ENCODE results near the gene FSTL4. TPM values are rescaled to one million over a fixed set of nuclear protein-coding genes. Genes with fewer than 3 reads are reported as not detected.

Gene FSTL4
- polyA plus RNA-seq, 2 donors: 0.67 to 2.1 TPM

DNA sequence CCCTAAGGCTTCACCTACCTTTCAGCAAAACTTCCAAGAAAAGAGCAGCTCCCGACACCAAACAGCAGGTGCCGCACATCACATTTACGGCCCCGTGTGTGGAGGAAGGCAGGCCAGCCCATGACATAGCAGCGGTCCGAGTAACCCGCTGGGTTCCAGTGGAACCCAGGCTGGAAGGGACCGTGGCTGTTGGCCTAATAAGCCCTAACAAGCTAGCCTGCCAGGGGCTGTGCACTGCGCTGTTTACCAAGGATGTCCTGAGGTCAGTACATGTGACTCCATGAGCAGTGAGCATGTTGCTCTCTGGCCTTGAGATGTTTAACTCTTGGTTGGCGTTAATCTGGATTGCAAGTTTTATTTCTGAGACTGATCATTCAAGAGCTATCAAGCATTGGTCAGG lies 131.5 kb downstream of the FSTL4 start:
- H3K27ac ChIP-seq (ENCODE audit: low read depth in 2 of 2, low read length in 1 of 2): no peak overlapping the region
- H3K36me3 ChIP-seq (ENCODE audit: control insufficient read depth in 2 of 2, insufficient read depth in 2 of 2, low read length in 1 of 2): no peaks in the 10 kb centered on the region
- no peaks in the 10 kb centered on the region for H3K27me3 ChIP-seq (ENCODE audit: control insufficient read depth in 1 of 2, insufficient read depth in 2 of 2, low read length in 2 of 2)
- H3K4me1 ChIP-seq (ENCODE audit: control insufficient read depth in 2 of 2, insufficient read depth in 2 of 2, low read length in 1 of 2): peaks cover 0 to 15% of the 10 kb centered on the region in 2 donors
- no peak overlapping the region for H3K4me3 ChIP-seq (ENCODE audit: low read depth in 1 of 2, low read length in 2 of 2)
- WGBS, 2 donors: 89 to 91% methylated on average over 10 of the region's 10 CpGs
- no peaks in the 10 kb centered on the region for H3K9me3 ChIP-seq (ENCODE audit: control insufficient read depth in 2 of 2, insufficient read depth in 1 of 2, low read depth in 1 of 2, low read length in 1 of 2)

DNA sequence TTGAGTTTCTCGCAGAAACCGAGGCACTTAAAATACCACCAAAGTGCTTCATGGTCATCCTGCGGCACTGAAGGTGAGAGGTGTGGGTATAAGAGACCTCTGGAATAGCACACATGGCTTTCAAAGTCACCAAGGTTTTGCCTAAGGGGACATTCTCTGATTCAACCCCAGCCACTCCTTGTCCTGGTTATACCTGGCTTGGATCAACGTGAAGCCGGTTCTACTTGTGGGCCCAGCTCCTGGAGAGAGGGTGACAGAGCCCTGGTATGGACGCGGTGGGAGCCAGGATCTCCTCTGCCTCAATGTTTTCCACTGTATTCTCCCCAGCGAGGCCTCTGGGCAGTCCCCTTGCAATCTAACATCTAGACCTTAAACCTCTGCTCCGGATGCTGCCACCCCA lies 132.0 kb downstream of the FSTL4 start:
- 74 to 78% methylated on average over 9 of the region's 9 CpGs for WGBS, 2 donors
- H3K27me3 ChIP-seq (ENCODE audit: control insufficient read depth in 1 of 2, insufficient read depth in 2 of 2, low read length in 2 of 2): no peaks in the 10 kb centered on the region

DNA sequence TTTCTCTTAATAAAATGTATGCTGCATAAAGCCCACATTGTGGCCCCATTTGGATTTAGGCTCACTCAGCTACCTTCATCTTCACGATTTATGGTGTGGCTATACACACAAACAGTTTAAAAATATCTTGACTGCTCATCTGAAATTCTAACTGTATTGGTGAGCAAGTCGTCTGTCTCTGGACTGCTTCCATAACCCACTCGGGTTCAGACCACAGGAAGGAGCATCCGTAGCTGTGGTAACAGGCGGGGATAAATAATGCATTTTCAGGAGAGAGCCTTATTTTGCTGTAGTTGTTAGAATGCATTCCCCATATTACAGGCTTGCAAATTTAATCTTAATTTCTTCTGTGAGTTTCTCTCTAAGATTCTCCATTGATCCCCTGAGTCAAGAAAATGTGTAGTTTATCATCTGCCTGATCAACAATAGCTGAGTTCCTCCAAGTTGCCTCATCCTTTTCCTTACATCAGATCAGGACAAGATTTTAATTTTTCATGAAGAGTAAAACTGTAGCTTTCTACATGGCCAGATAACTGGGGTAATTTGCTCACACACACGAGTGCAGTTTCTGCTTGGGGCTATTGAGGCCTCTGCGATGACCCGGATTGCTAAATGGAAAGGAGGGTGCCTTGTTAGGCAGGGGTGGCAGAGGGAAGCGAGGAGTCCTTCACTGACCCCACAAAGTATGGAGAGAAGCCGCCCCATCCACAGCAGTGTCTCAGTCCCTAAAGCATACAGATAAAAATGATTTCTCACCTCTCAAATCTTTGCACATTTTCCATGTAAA lies 133.9 kb downstream of the FSTL4 start:
- Histone ChIP-seq H3K36me3 (ENCODE audit: control insufficient read depth in 2 of 2, insufficient read depth in 2 of 2, low read length in 1 of 2) (no peaks in the 10 kb centered on the region), H3K4me3 (ENCODE audit: low read depth in 1 of 2, low read length in 2 of 2) (no peak overlapping the region), H3K9me3 (ENCODE audit: control insufficient read depth in 2 of 2, insufficient read depth in 1 of 2, low read depth in 1 of 2, low read length in 1 of 2) (no peaks in the 10 kb centered on the region), H3K27me3 (ENCODE audit: control insufficient read depth in 1 of 2, insufficient read depth in 2 of 2, low read length in 2 of 2) (no peaks in the 10 kb centered on the region), H3K4me1 (ENCODE audit: control insufficient read depth in 2 of 2, insufficient read depth in 2 of 2, low read length in 1 of 2) (peaks cover 0 to 11% of the 10 kb centered on the region in 2 donors), H3K27ac (ENCODE audit: low read depth in 2 of 2, low read length in 1 of 2) (no peak overlapping the region)
- 77 to 79% methylated on average over 10 of the region's 10 CpGs for WGBS, 2 donors

More for the DNA sequence above, 132.0 kb downstream of the FSTL4 start:
- H3K9me3 ChIP-seq (ENCODE audit: control insufficient read depth in 2 of 2, insufficient read depth in 1 of 2, low read depth in 1 of 2, low read length in 1 of 2): no peaks in the 10 kb centered on the region
- no peak overlapping the region for H3K4me3 ChIP-seq (ENCODE audit: low read depth in 1 of 2, low read length in 2 of 2)
- peaks cover 0 to 15% of the 10 kb centered on the region in 2 donors for H3K4me1 ChIP-seq (ENCODE audit: control insufficient read depth in 2 of 2, insufficient read depth in 2 of 2, low read length in 1 of 2)
- H3K27ac ChIP-seq (ENCODE audit: low read depth in 2 of 2, low read length in 1 of 2): no peak overlapping the region
- no peaks in the 10 kb centered on the region for H3K36me3 ChIP-seq (ENCODE audit: control insufficient read depth in 2 of 2, insufficient read depth in 2 of 2, low read length in 1 of 2)

- Histone ChIP-seq H3K27ac (ENCODE audit: low read depth in 2 of 2, low read length in 1 of 2) (no peak overlapping the region), H3K9me3 (ENCODE audit: control insufficient read depth in 2 of 2, insufficient read depth in 1 of 2, low read depth in 1 of 2, low read length in 1 of 2) (no peaks in the 10 kb centered on the region), H3K4me1 (ENCODE audit: control insufficient read depth in 2 of 2, insufficient read depth in 2 of 2, low read length in 1 of 2) (peaks cover 0 to 6% of the 10 kb centered on the region in 2 donors), H3K27me3 (ENCODE audit: control insufficient read depth in 1 of 2, insufficient read depth in 2 of 2, low read length in 2 of 2) (no peaks in the 10 kb centered on the region), H3K36me3 (ENCODE audit: control insufficient read depth in 2 of 2, insufficient read depth in 2 of 2, low read length in 1 of 2) (no peaks in the 10 kb centered on the region), H3K4me3 (ENCODE audit: low read depth in 1 of 2, low read length in 2 of 2) (no peak overlapping the region)
- 73 to 76% methylated on average over 7 of the region's 7 CpGs for WGBS, 2 donors
Observed at GRCh38 chr5:133475986-133476385, 136.4 kb downstream of the FSTL4 start.

DNA sequence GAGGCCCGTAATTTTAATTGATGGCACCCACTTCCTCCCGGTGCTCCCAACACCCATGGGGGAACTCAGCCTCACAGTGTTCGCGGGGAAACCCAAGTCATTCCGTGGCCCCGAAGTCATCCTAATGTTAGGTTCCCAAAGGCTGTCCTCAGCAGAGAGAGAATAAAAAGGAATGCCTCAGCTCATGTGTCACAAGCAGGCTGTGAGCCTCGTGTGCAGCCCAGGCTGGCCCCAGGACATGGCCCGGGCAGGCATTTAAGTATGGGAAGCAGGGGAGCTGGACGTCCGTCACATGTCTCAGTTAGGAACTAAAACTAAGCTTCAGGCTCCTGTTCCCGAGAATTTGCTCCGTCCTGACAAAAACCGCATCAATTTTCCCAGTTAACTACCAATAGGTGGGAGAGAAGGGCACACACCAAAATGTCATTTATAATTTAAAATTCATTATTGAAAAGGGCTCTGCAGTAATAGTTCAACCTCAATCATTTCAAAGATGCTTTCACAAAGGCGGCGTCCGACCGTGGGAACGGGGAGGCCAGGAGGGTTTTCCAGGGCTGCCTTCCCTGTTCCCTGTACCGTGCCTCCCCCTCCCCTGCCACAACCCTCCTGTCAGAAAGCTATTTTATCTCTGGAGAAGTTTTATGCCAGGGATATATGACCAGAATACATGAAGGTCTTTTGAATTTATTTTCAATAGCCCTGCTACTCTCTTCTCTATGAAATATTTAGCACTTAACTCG lies 137.3 kb downstream of the FSTL4 start:
- Histone ChIP-seq H3K4me1 (ENCODE audit: control insufficient read depth in 2 of 2, insufficient read depth in 2 of 2, low read length in 1 of 2) (peaks cover 0 to 3% of the 10 kb centered on the region in 2 donors), H3K27ac (ENCODE audit: low read depth in 2 of 2, low read length in 1 of 2) (no peak overlapping the region), H3K9me3 (ENCODE audit: control insufficient read depth in 2 of 2, insufficient read depth in 1 of 2, low read depth in 1 of 2, low read length in 1 of 2) (no peaks in the 10 kb centered on the region), H3K27me3 (ENCODE audit: control insufficient read depth in 1 of 2, insufficient read depth in 2 of 2, low read length in 2 of 2) (no peaks in the 10 kb centered on the region), H3K4me3 (ENCODE audit: low read depth in 1 of 2, low read length in 2 of 2) (no peak overlapping the region), H3K36me3 (ENCODE audit: control insufficient read depth in 2 of 2, insufficient read depth in 2 of 2, low read length in 1 of 2) (no peaks in the 10 kb centered on the region)
- WGBS, 2 donors: 71 to 76% methylated on average over 20 of the region's 20 CpGs

- H3K27ac ChIP-seq (ENCODE audit: low read depth in 2 of 2, low read length in 1 of 2): peak overlapping the region in 1 of 2 donors; percentile 1
Observed at GRCh38 chr5:133473291-133473690, 139.1 kb downstream of the FSTL4 start.

DNA sequence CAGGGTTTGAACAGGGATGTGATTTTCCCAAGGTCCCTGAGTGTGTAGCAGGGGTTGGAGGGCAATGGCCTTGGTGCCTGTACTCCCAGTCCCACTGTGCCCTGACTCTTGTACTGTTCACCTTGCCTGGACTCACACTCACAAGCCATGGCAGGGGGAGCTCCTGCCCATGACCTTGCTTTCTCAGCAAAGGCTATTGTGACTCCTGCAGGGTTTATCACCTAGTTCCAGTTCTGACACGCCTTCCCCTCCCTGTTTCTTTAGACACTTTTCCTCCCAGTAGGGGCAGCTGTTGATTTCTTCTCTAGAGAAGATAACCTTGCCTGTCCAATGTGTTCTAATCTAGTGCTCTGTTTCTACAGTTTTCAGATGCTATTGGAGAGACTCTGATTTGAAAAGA lies 139.5 kb downstream of the FSTL4 start:
- H3K27ac ChIP-seq (ENCODE audit: low read depth in 2 of 2, low read length in 1 of 2): peak overlapping the region in 1 of 2 donors; percentile 15
- peaks cover 0 to 3% of the 10 kb centered on the region in 2 donors for H3K4me1 ChIP-seq (ENCODE audit: control insufficient read depth in 2 of 2, insufficient read depth in 2 of 2, low read length in 1 of 2)
- no peak overlapping the region for H3K4me3 ChIP-seq (ENCODE audit: low read depth in 1 of 2, low read length in 2 of 2)
- H3K36me3 ChIP-seq (ENCODE audit: control insufficient read depth in 2 of 2, insufficient read depth in 2 of 2, low read length in 1 of 2): no peaks in the 10 kb centered on the region
- no peaks in the 10 kb centered on the region for H3K27me3 ChIP-seq (ENCODE audit: control insufficient read depth in 1 of 2, insufficient read depth in 2 of 2, low read length in 2 of 2)
- WGBS, 2 donors: 53 to 64% methylated on average over 1 of the region's 1 CpG
- H3K9me3 ChIP-seq (ENCODE audit: control insufficient read depth in 2 of 2, insufficient read depth in 1 of 2, low read depth in 1 of 2, low read length in 1 of 2): no peaks in the 10 kb centered on the region

More at GRCh38 chr5:133473291-133473690, 139.1 kb downstream of the FSTL4 start:
- Histone ChIP-seq H3K4me1 (ENCODE audit: control insufficient read depth in 2 of 2, insufficient read depth in 2 of 2, low read length in 1 of 2) (peaks cover 0 to 3% of the 10 kb centered on the region in 2 donors), H3K27me3 (ENCODE audit: control insufficient read depth in 1 of 2, insufficient read depth in 2 of 2, low read length in 2 of 2) (no peaks in the 10 kb centered on the region), H3K4me3 (ENCODE audit: low read depth in 1 of 2, low read length in 2 of 2) (no peak overlapping the region), H3K9me3 (ENCODE audit: control insufficient read depth in 2 of 2, insufficient read depth in 1 of 2, low read depth in 1 of 2, low read length in 1 of 2) (no peaks in the 10 kb centered on the region), H3K36me3 (ENCODE audit: control insufficient read depth in 2 of 2, insufficient read depth in 2 of 2, low read length in 1 of 2) (no peaks in the 10 kb centered on the region)
- WGBS, 2 donors: 76 to 80% methylated on average over 8 of the region's 8 CpGs

DNA sequence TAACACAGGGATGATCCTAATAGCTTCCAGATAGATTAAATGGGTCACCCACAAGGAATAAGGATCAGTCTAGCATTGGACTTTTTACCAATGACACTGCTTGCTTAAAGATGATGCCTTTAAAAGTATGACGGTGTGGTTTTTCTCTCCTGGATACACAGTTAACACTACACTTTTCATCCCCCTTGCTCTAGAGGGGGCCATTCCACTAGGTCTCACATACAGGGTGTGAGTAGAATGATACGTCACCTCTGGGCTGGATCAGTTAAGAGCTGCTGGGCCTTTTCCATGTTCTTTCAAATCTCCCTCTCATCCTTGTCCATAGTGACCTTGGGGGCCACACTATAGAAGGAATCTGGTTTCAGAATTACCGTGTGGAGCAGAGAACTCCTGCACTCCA lies 140.6 kb downstream of the FSTL4 start:
- peaks cover 0 to 3% of the 10 kb centered on the region in 2 donors for H3K4me1 ChIP-seq (ENCODE audit: control insufficient read depth in 2 of 2, insufficient read depth in 2 of 2, low read length in 1 of 2)
- H3K27ac ChIP-seq (ENCODE audit: low read depth in 2 of 2, low read length in 1 of 2): no peak overlapping the region
- no peaks in the 10 kb centered on the region for H3K36me3 ChIP-seq (ENCODE audit: control insufficient read depth in 2 of 2, insufficient read depth in 2 of 2, low read length in 1 of 2)
- no peak overlapping the region for H3K4me3 ChIP-seq (ENCODE audit: low read depth in 1 of 2, low read length in 2 of 2)
- 94 to 97% methylated on average over 3 of the region's 3 CpGs for WGBS, 2 donors
- H3K27me3 ChIP-seq (ENCODE audit: control insufficient read depth in 1 of 2, insufficient read depth in 2 of 2, low read length in 2 of 2): no peaks in the 10 kb centered on the region
- H3K9me3 ChIP-seq (ENCODE audit: control insufficient read depth in 2 of 2, insufficient read depth in 1 of 2, low read depth in 1 of 2, low read length in 1 of 2): no peaks in the 10 kb centered on the region

- WGBS, 2 donors: 93 to 94% methylated on average over 3 of the region's 3 CpGs
- H3K36me3 ChIP-seq (ENCODE audit: control insufficient read depth in 2 of 2, insufficient read depth in 2 of 2, low read length in 1 of 2): no peaks in the 10 kb centered on the region
- no peak overlapping the region for H3K27ac ChIP-seq (ENCODE audit: low read depth in 2 of 2, low read length in 1 of 2)
- H3K27me3 ChIP-seq (ENCODE audit: control insufficient read depth in 1 of 2, insufficient read depth in 2 of 2, low read length in 2 of 2): no peaks in the 10 kb centered on the region
- H3K4me3 ChIP-seq (ENCODE audit: low read depth in 1 of 2, low read length in 2 of 2): no peak overlapping the region
- H3K9me3 ChIP-seq (ENCODE audit: control insufficient read depth in 2 of 2, insufficient read depth in 1 of 2, low read depth in 1 of 2, low read length in 1 of 2): no peaks in the 10 kb centered on the region
- peaks cover 0 to 3% of the 10 kb centered on the region in 2 donors for H3K4me1 ChIP-seq (ENCODE audit: control insufficient read depth in 2 of 2, insufficient read depth in 2 of 2, low read length in 1 of 2)
Observed at GRCh38 chr5:133470841-133471240, 141.5 kb downstream of the FSTL4 start.
